K562 (cell line): ENCODE results near the gene MGST2. TPM values are rescaled to one million over a fixed set of nuclear protein-coding genes. Genes with fewer than 3 reads are reported as not detected.

Experiments
- ATAC-seq: fragments of 200-7000 bp; cut with Tn5 transposase; 3 replicates; pipeline ENCODE4 v1.9.1; 2020; ENCODE audit warnings: moderate library complexity
- BruUV-seq: library from RNA; stranded (reverse); fragments of 400-500 nt; replicated peaks from 2 replicates; lab custom pipeline; 2021; lab: Mats Ljungman, UMichigan
- CTCF ChIA-PET: fragments of 300-600 bp; formaldehyde crosslinking; extraction: SDS; loops from one replicate; lab custom pipeline; 2021; ENCODE audit warnings: low intra/inter-chr PET ratio; lab: Yijun Ruan, JAX
- POLR2A ChIA-PET: fragments of 300-600, 350-650 bp; sonication (Branson Sonifier 250); formaldehyde crosslinking; extraction: SDS; loops from one replicate; lab custom pipeline; 2021; ENCODE audit warnings: antibody characterized with exemption, inconsistent platforms; lab: Yijun Ruan, JAX
- DNase-seq, 4 experiments: peaks; one replicate each; pipeline versions ENCODE4 v3.0.0 to v3.0.0-alpha.2; 2011 to 2018; ENCODE audit warnings: low spot score in 3 of 4, mixed read lengths in 3 of 4; ENCODE audit errors: extremely low read depth in 1 of 4
- FAIRE-seq: peaks from 2 replicates; lab custom pipeline; 2011; peaks lifted over from hg19 to GRCh38; lab: Jason Lieb, UNC
- H2AFZ ChIP-seq: 2 replicates; pipeline ENCODE4 v1.6.0; 2011; ENCODE audit warnings: low read depth, low read length, control low read depth, inconsistent platforms
- H3K27ac ChIP-seq: fragments of 200-600 bp; 3 replicates; pipeline ENCODE4 v1.8.0; 2011; ENCODE audit warnings: low read depth, mild to moderate bottlenecking, control low read depth, inconsistent platforms, low read length, moderate library complexity, mixed read lengths; ENCODE audit errors: extremely low read depth
- H3K27me3 ChIP-seq, 2 experiments: fragments of 300-600 bp in 1 of 2; 2 replicates in 1 of 2; 3 replicates in 1 of 2; pipeline versions ENCODE4 v1.6.0 to v1.8.0; 2011; ENCODE audit warnings: inconsistent platforms in 2 of 2, low read length in 2 of 2, mild to moderate bottlenecking in 1 of 2, mixed read lengths in 1 of 2, moderate library complexity in 1 of 2; ENCODE audit not compliant: control insufficient read depth in 2 of 2, insufficient read depth in 2 of 2
- H3K36me3 ChIP-seq: fragments of 300-600 bp; 3 replicates; pipeline ENCODE4 v1.8.0; 2011; ENCODE audit warnings: mild to moderate bottlenecking, low read length, inconsistent platforms; ENCODE audit not compliant: control insufficient read depth, insufficient read depth
- H3K4me1 ChIP-seq, 2 experiments: fragments of 200-600 bp in 1 of 2; replicated peaks in 1 of 2; 2 replicates in 1 of 2; 3 replicates in 1 of 2; pipeline versions ENCODE4 v1.5.1 to v1.8.0; 2011; ENCODE audit warnings: inconsistent platforms in 2 of 2, low read length in 2 of 2, mild to moderate bottlenecking in 1 of 2, mixed read lengths in 1 of 2, moderate library complexity in 1 of 2; ENCODE audit not compliant: control insufficient read depth in 2 of 2, insufficient read depth in 2 of 2
- H3K4me2 ChIP-seq: 2 replicates; pipeline ENCODE4 v1.6.1; 2011; ENCODE audit warnings: low read length, control low read depth, inconsistent platforms, mixed read lengths; ENCODE audit not compliant: insufficient read depth
- H3K4me3 ChIP-seq: fragments of 200-600 bp; sonication (generic), shearing (Covaris generic); 2 replicates; pipeline ENCODE4 v1.5.1; 2016; ENCODE audit warnings: control low read depth, inconsistent platforms
- H3K79me2 ChIP-seq: fragments of 200-600 bp; 3 replicates; pipeline ENCODE4 v1.8.0; 2011; ENCODE audit warnings: low read length, inconsistent platforms; ENCODE audit not compliant: control insufficient read depth, insufficient read depth
- H3K9ac ChIP-seq, 2 experiments: 2 replicates each; pipeline versions ENCODE4 v1.6.0 to v1.6.1; 2011; ENCODE audit warnings: low read depth in 2 of 2, low read length in 2 of 2, control low read depth in 1 of 2, inconsistent platforms in 1 of 2, mild to moderate bottlenecking in 1 of 2, mixed read lengths in 1 of 2; ENCODE audit not compliant: insufficient read depth in 1 of 2
- H3K9me1 ChIP-seq: one replicate; pipeline ENCODE4 v1.6.0; 2011; ENCODE audit warnings: inconsistent platforms, mild to moderate bottlenecking, low read length, moderate library complexity; ENCODE audit not compliant: control insufficient read depth, insufficient read depth
- H3K9me3 ChIP-seq: replicated peaks from 2 replicates; pipeline ENCODE4 v1.5.1; 2011; ENCODE audit warnings: low read depth, low read length, inconsistent platforms; ENCODE audit not compliant: control insufficient read depth, insufficient read depth
- H4K20me1 ChIP-seq: replicated peaks from 2 replicates; pipeline ENCODE4 v1.6.1; 2011; ENCODE audit warnings: low read length, inconsistent platforms, mixed read lengths; ENCODE audit not compliant: control insufficient read depth, insufficient read depth
- COPS2 ChIP-seq: fragments of 450-650 bp; conservative IDR thresholded peaks from 2 replicates; pipeline ENCODE4 v1.6.1; 2016; ENCODE audit warnings: mild to moderate bottlenecking, moderate library complexity
- LEF1 ChIP-seq: fragments of 450-650 bp; IDR thresholded peaks from 2 replicates; pipeline ENCODE4 v1.6.1; 2016; ENCODE audit warnings: mild to moderate bottlenecking
- NR1H2 ChIP-seq: sonication (generic); formaldehyde crosslinking; IDR thresholded peaks from 2 replicates; pipeline ENCODE4 v1.4.0; 2020; ENCODE audit warnings: mild to moderate bottlenecking, missing genetic modification reagents
- POLR2AphosphoS5 ChIP-seq: IDR thresholded peaks from 2 replicates; pipeline ENCODE4 v1.6.1; 2011; ENCODE audit warnings: mild to moderate bottlenecking, low read depth, low read length, moderate library complexity; ENCODE audit not compliant: control insufficient read depth, insufficient read depth
- RFX1 ChIP-seq: fragments of 450-650 bp; IDR thresholded peaks from 2 replicates; pipeline ENCODE4 v1.6.1; 2016; ENCODE audit warnings: mild to moderate bottlenecking, moderate library complexity
- THRA ChIP-seq: fragments of 450-650 bp; IDR thresholded peaks from 2 replicates; pipeline ENCODE4 v1.6.1; 2017; ENCODE audit warnings: mild to moderate bottlenecking, moderate library complexity
- ZBTB12 ChIP-seq: fragments of 250-450 bp; sonication (Bioruptor Pico); IDR thresholded peaks from 2 replicates; pipeline ENCODE4 v1.4.0; 2020
- ZBTB33 ChIP-seq: sonication (generic); formaldehyde crosslinking; IDR thresholded peaks from 2 replicates; pipeline ENCODE4 v1.8.1; 2023; ENCODE audit warnings: mild to moderate bottlenecking, missing genetic modification reagents
- ZNF184 ChIP-seq: sonication (generic); formaldehyde crosslinking; IDR thresholded peaks from 2 replicates; pipeline ENCODE4 v1.5.0; 2020; ENCODE audit warnings: missing genetic modification reagents
- WGBS: fragments of 100-300 bp; shearing (Covaris generic); methylation state at CpG from one replicate; pipeline ENCODE4 v1.1.6; 2016; ENCODE audit warnings: low coverage, mixed read lengths; ENCODE audit not compliant: insufficient coverage; ENCODE audit errors: missing lambda C conversion rate; 5-methylcytosine and 5-hydroxymethylcytosine counted together
- in situ Hi-C: fragments of 300-500 bp; cut with MboI; formaldehyde crosslinking; loops from 4 replicates; pipeline ENCODE4 v1.15.0; 2018; ENCODE audit warnings: inconsistent platforms, mixed read lengths
- intact Hi-C: fragments of 100-400 bp; cut with micrococcal nuclease; formaldehyde crosslinking; loops from 2 replicates; pipeline ENCODE4 v1.14.2; 2022
- polyA plus RNA-seq, 8 experiments: library from polyadenylated mRNA; depleted of rRNA in 4 of 8; stranded (reverse) in 5 of 8; unstranded in 3 of 8; fragments of >200 nt; fragmentation: Nextera tagmentation in 2 of 8; fragmentation: Illumina TruSeq in 1 of 8; extraction: Ambion mirVana in 2 of 8; extraction: Trizol in 1 of 8; gene quantifications; 2 replicates each; pipeline versions ENCODE4 v1.2.1 to v1.2.3, GENCODE V29; 2011 to 2014; ENCODE audit warnings: inconsistent platforms in 1 of 8, missing spikeins in 1 of 8
- total RNA-seq, 7 experiments: library from RNA; depleted of rRNA in 6 of 7; stranded (reverse); fragments of >200 nt in 6 of 7; fragmentation: Illumina TruSeq in 2 of 7; extraction: Trizol in 2 of 7; gene quantifications; 2 replicates each; pipeline versions ENCODE4 v1.2.1 to v1.2.3, GENCODE V29; 2011 to 2021; ENCODE audit warnings: low replicate concordance in 1 of 7

Gene MGST2
- total and polyA plus RNA-seq, 9 of the 15 experiments (the other 6 are each of a cell fraction or from before 2014, with no cell fraction given) = 38.7 to 115 (median 84.6) TPM

- no peak for TF ChIP-seq ZBTB12
- TF ChIP-seq COPS2 = no peak
- no peak for TF ChIP-seq ZNF184
- no peak for TF ChIP-seq POLR2AphosphoS5
- no peak for TF ChIP-seq RFX1
- no peak for TF ChIP-seq LEF1
- no peak for TF ChIP-seq NR1H2 (CRISPR knock-in tag)
These were observed 7.1 kb downstream of the MGST2 start (continued) for GRCh38 chr4:139672732-139673131.

- POLR2A ChIA-PET = interaction anchor here (1.5 kb wide), 1 partner anchor 8 kb away, joined by 6 read pairs; no protein-coding TSS in a partner anchor
- H3K4me2 ChIP-seq = no peak overlapping the region
- CTCF ChIA-PET = no interaction called here
- peak in 1 of 4 experiments; percentile 11 for DNase-seq
- WGBS = 79% methylated on average over 10 of the region's 10 CpGs
- in situ Hi-C loops = no loop called here
- no peaks in the 10 kb centered on the region for H3K9me3 ChIP-seq
- peaks cover 24% of the 10 kb centered on the region; the same call in 2 of the 3 replicates for H3K36me3 ChIP-seq
- H3K9me1 ChIP-seq = no peaks in the 10 kb centered on the region
- H4K20me1 ChIP-seq = no peaks in the 10 kb centered on the region; the same call in 1 of the 2 replicates
- intact Hi-C loops = no loop called here
- no peak overlapping the region for H3K4me3 ChIP-seq
- no peak overlapping the region for H2AFZ ChIP-seq
- no peak for FAIRE-seq
- H3K79me2 ChIP-seq = peaks cover 4% of the 10 kb centered on the region; the same call in 1 of the 3 replicates
- 0 out of 5 replicates have a peak, but pooled peaks cover under 1 to 3% of the 10 kb centered on the region in 2 experiments for H3K4me1 ChIP-seq
- H3K9ac ChIP-seq = no peak overlapping the region
- no TSS peak for BruUV-seq
- ATAC-seq = peak; percentile 67; the same call in 2 of the 3 replicates
- no peaks in the 10 kb centered on the region for H3K27me3 ChIP-seq
- no peak overlapping the region for H3K27ac ChIP-seq
- TF ChIP-seq ZBTB33 (CRISPR knock-in tag) = 0 out of 2 replicates have a peak, but pooled peaks have one; percentile 25
- TF ChIP-seq THRA = no peak
These were observed 9.4 kb downstream of the MGST2 start for GRCh38 chr4:139674875-139675550.
